ENCODE data around the gene VOPP1. TPM values are rescaled to one million over a fixed set of nuclear protein-coding genes. Genes with fewer than 3 reads are reported as not detected.
"Not testable (repeated sequence)": the region's sequence is repeated elsewhere in the genome, so short reads cannot be mapped to it uniquely, and the experiment has no call there.

The VOPP1 gene, protein sequence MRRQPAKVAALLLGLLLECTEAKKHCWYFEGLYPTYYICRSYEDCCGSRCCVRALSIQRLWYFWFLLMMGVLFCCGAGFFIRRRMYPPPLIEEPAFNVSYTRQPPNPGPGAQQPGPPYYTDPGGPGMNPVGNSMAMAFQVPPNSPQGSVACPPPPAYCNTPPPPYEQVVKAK
- total RNA-seq, result 44.9 and 70.7 TPM in 2 replicates
- 52.1 and 73.8 TPM in 2 replicates for polyA plus RNA-seq
- 49.6 and 77.2 TPM in 2 replicates for polyA plus RNA-seq (2012)
- 83.1 and 186 TPM in 2 replicates for polyA minus RNA-seq (ENCODE audit: low replicate concordance)

GRCh38 chr7:55572378-55573233 is at the start of gene VOPP1:
VOPP1 (minus strand) TSS chr7:55572502; CDS start chr7:55572324, 178 bp downstream.
- Histone ChIP-seq H4K20me1 (ENCODE audit: control insufficient read depth, extremely low read depth, insufficient read depth, low read length) (no peaks in the 10 kb centered on the region), H2AFZ (ENCODE audit: low read length) (peak within 1 kb of the TSS; percentile 89), H3K36me3 (ENCODE audit: control insufficient read depth, insufficient read depth, low read length) (no peaks in the 10 kb centered on the region), H3K27me3 (ENCODE audit: control insufficient read depth, insufficient read depth, low read length) (no peaks in the 10 kb centered on the region), H3K27ac (ENCODE audit: insufficient read depth, low read length) (peak within 1 kb of the TSS; percentile 80), H3K9me3 (ENCODE audit: control insufficient read depth, insufficient read depth, low read depth, low read length) (no peaks in the 10 kb centered on the region), H3K4me3 (replicated peaks in 1 of 4; ENCODE audit: control extremely low read depth in 1 of 4, insufficient read depth in 1 of 4, low read depth in 3 of 4, low read length in 4 of 4) (peak within 1 kb of the TSS; percentile 71 to 88 (median 84)), H3K4me2 (ENCODE audit: extremely low read depth, insufficient read depth, low read length) (peak within 1 kb of the TSS; percentile 99), H3K4me1 (ENCODE audit: control insufficient read depth, extremely low read depth, insufficient read depth, low read length) (peaks cover 20% of the 10 kb centered on the region), H3K79me2 (ENCODE audit: control insufficient read depth, insufficient read depth, low read length) (peaks cover 29% of the 10 kb centered on the region), H3K9ac (ENCODE audit: insufficient read depth, low read length) (peak within 1 kb of the TSS; percentile 73)
- peak; percentile 57 to 74 for DNase-seq (ENCODE audit: low read depth in 2 of 2)
- no peak for TF ChIP-seq EZH2 (IDR thresholded peaks at IDR 0.05; ENCODE audit: low read length, missing control alignments)
- TF ChIP-seq, protein P1, sequence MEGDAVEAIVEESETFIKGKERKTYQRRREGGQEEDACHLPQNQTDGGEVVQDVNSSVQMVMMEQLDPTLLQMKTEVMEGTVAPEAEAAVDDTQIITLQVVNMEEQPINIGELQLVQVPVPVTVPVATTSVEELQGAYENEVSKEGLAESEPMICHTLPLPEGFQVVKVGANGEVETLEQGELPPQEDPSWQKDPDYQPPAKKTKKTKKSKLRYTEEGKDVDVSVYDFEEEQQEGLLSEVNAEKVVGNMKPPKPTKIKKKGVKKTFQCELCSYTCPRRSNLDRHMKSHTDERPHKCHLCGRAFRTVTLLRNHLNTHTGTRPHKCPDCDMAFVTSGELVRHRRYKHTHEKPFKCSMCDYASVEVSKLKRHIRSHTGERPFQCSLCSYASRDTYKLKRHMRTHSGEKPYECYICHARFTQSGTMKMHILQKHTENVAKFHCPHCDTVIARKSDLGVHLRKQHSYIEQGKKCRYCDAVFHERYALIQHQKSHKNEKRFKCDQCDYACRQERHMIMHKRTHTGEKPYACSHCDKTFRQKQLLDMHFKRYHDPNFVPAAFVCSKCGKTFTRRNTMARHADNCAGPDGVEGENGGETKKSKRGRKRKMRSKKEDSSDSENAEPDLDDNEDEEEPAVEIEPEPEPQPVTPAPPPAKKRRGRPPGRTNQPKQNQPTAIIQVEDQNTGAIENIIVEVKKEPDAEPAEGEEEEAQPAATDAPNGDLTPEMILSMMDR (conservative IDR thresholded peaks at IDR 0.05 in 1 of 2, IDR thresholded peaks at IDR 0.05 in 1 of 2; ENCODE audit: low read depth in 1 of 2, low read length in 2 of 2), result no peak

DNA sequence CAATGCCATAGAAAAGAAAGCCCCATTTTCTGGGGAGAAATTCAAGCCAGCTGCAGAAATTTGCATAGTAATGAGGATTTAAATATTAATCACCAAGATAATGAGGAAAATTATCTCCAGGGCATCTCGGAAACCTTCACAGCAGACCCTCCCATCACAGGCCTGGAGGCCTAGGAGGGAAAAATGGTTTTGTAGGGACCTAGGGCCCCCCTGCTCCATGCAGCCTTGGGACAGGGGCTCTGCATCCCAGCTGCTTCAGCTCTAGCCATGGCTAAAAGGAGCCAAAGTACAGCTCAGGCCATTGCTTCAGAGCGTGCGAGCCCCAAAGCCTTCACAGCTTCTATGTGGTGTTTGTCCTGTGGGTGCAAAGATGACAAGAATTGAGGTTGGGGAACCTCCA is 46.6 kb upstream of the VOPP1 start:
- Histone ChIP-seq H3K27ac (ENCODE audit: insufficient read depth, low read length) (no peak overlapping the region), H2AFZ (ENCODE audit: low read length) (no peak overlapping the region), H3K9me3 (ENCODE audit: control insufficient read depth, insufficient read depth, low read depth, low read length) (no peaks in the 10 kb centered on the region), H4K20me1 (ENCODE audit: control insufficient read depth, extremely low read depth, insufficient read depth, low read length) (no peaks in the 10 kb centered on the region), H3K9ac (ENCODE audit: insufficient read depth, low read length) (no peak overlapping the region), H3K4me2 (ENCODE audit: extremely low read depth, insufficient read depth, low read length) (no peak overlapping the region), H3K36me3 (ENCODE audit: control insufficient read depth, insufficient read depth, low read length) (no peaks in the 10 kb centered on the region), H3K79me2 (ENCODE audit: control insufficient read depth, insufficient read depth, low read length) (no peaks in the 10 kb centered on the region), H3K27me3 (ENCODE audit: control insufficient read depth, insufficient read depth, low read length) (no peaks in the 10 kb centered on the region), H3K4me3 (replicated peaks in 1 of 4; ENCODE audit: control extremely low read depth in 1 of 4, insufficient read depth in 1 of 4, low read depth in 3 of 4, low read length in 4 of 4) (no peak overlapping the region), H3K4me1 (ENCODE audit: control insufficient read depth, extremely low read depth, insufficient read depth, low read length) (no peaks in the 10 kb centered on the region)
- DNase-seq (ENCODE audit: low read depth in 2 of 2), result no peak
- TF ChIP-seq, protein P1 (conservative IDR thresholded peaks at IDR 0.05 in 1 of 2, IDR thresholded peaks at IDR 0.05 in 1 of 2; ENCODE audit: low read depth in 1 of 2, low read length in 2 of 2), result no peak
- TF ChIP-seq EZH2 (IDR thresholded peaks at IDR 0.05; ENCODE audit: low read length, missing control alignments), result no peak

- not testable (repeated sequence) for H3K36me3 ChIP-seq (ENCODE audit: control insufficient read depth, insufficient read depth, low read length); H3K79me2 ChIP-seq (ENCODE audit: control insufficient read depth, insufficient read depth, low read length)
Observed at GRCh38 chr7:55614365-55615064, 42.2 kb upstream of the VOPP1 start.

DNA sequence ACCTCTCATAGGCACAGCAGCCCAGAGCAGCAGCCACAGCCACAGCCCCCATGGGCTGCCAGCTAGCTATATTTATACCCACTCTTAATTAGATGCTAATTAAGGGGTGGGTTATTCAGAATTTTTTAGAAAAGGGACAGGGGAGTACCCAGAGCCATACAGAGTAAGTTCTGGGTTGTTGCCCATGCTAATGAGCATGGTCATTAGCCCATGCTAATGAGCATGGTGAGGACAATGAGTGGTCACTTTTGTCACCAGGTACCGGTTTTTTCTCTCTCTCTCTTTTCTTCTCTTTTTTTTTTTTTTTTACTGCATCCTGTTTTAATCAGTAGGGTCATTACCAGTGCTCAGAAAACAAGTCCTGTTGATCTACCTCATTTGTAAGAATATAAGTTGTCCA is 37.4 kb upstream of the VOPP1 start:
- not testable (repeated sequence) for H3K27ac ChIP-seq (ENCODE audit: insufficient read depth, low read length); H3K4me3 ChIP-seq (replicated peaks in 1 of 4; ENCODE audit: control extremely low read depth in 1 of 4, insufficient read depth in 1 of 4, low read depth in 3 of 4, low read length in 4 of 4); H2AFZ ChIP-seq (ENCODE audit: low read length); H3K9ac ChIP-seq (ENCODE audit: insufficient read depth, low read length); H3K36me3 ChIP-seq (ENCODE audit: control insufficient read depth, insufficient read depth, low read length); H3K27me3 ChIP-seq (ENCODE audit: control insufficient read depth, insufficient read depth, low read length); H3K4me1 ChIP-seq (ENCODE audit: control insufficient read depth, extremely low read depth, insufficient read depth, low read length); H4K20me1 ChIP-seq (ENCODE audit: control insufficient read depth, extremely low read depth, insufficient read depth, low read length); H3K9me3 ChIP-seq (ENCODE audit: control insufficient read depth, insufficient read depth, low read depth, low read length); H3K4me2 ChIP-seq (ENCODE audit: extremely low read depth, insufficient read depth, low read length); DNase-seq (ENCODE audit: low read depth in 2 of 2); H3K79me2 ChIP-seq (ENCODE audit: control insufficient read depth, insufficient read depth, low read length)

More at GRCh38 chr7:55614365-55615064, 42.2 kb upstream of the VOPP1 start:
- H3K27ac ChIP-seq (ENCODE audit: insufficient read depth, low read length); H3K4me2 ChIP-seq (ENCODE audit: extremely low read depth, insufficient read depth, low read length); H4K20me1 ChIP-seq (ENCODE audit: control insufficient read depth, extremely low read depth, insufficient read depth, low read length); DNase-seq (ENCODE audit: low read depth in 2 of 2); H3K4me1 ChIP-seq (ENCODE audit: control insufficient read depth, extremely low read depth, insufficient read depth, low read length); H3K4me3 ChIP-seq (replicated peaks in 1 of 4; ENCODE audit: control extremely low read depth in 1 of 4, insufficient read depth in 1 of 4, low read depth in 3 of 4, low read length in 4 of 4); H3K9me3 ChIP-seq (ENCODE audit: control insufficient read depth, insufficient read depth, low read depth, low read length); H3K9ac ChIP-seq (ENCODE audit: insufficient read depth, low read length); H2AFZ ChIP-seq (ENCODE audit: low read length); H3K27me3 ChIP-seq (ENCODE audit: control insufficient read depth, insufficient read depth, low read length): not testable (repeated sequence)

- not testable (repeated sequence) for H2AFZ ChIP-seq (ENCODE audit: low read length); H3K4me3 ChIP-seq (replicated peaks in 1 of 4; ENCODE audit: control extremely low read depth in 1 of 4, insufficient read depth in 1 of 4, low read depth in 3 of 4, low read length in 4 of 4); H3K36me3 ChIP-seq (ENCODE audit: control insufficient read depth, insufficient read depth, low read length); H3K4me1 ChIP-seq (ENCODE audit: control insufficient read depth, extremely low read depth, insufficient read depth, low read length); H3K79me2 ChIP-seq (ENCODE audit: control insufficient read depth, insufficient read depth, low read length); DNase-seq (ENCODE audit: low read depth in 2 of 2); H3K27me3 ChIP-seq (ENCODE audit: control insufficient read depth, insufficient read depth, low read length); H3K9ac ChIP-seq (ENCODE audit: insufficient read depth, low read length); H3K4me2 ChIP-seq (ENCODE audit: extremely low read depth, insufficient read depth, low read length); H4K20me1 ChIP-seq (ENCODE audit: control insufficient read depth, extremely low read depth, insufficient read depth, low read length); H3K27ac ChIP-seq (ENCODE audit: insufficient read depth, low read length); H3K9me3 ChIP-seq (ENCODE audit: control insufficient read depth, insufficient read depth, low read depth, low read length)
Observed at GRCh38 chr7:55605661-55606060, 33.4 kb upstream of the VOPP1 start.
